Measurements from ENCODE around the gene PSME4.

DNA sequence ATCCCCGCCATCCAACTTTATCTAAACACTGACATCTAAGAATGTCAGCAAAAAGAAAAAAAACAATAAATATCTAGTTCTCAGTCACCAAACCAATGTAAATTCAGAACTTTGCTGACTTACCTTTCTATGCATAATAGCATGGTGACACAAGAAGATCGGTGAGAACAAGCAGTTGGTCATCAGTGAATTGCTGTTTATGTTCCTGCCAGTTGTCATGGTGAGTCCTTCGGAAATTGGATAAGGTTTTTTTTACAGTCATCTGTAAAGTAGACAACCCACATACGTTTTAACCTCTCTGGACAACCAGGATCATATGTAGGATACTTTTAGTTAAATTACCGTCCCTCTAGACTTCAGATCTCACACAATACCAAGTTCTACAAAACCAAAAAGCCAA, 104.8 kb downstream of the PSME4 start:
- TF ChIP-seq, protein P1, sequence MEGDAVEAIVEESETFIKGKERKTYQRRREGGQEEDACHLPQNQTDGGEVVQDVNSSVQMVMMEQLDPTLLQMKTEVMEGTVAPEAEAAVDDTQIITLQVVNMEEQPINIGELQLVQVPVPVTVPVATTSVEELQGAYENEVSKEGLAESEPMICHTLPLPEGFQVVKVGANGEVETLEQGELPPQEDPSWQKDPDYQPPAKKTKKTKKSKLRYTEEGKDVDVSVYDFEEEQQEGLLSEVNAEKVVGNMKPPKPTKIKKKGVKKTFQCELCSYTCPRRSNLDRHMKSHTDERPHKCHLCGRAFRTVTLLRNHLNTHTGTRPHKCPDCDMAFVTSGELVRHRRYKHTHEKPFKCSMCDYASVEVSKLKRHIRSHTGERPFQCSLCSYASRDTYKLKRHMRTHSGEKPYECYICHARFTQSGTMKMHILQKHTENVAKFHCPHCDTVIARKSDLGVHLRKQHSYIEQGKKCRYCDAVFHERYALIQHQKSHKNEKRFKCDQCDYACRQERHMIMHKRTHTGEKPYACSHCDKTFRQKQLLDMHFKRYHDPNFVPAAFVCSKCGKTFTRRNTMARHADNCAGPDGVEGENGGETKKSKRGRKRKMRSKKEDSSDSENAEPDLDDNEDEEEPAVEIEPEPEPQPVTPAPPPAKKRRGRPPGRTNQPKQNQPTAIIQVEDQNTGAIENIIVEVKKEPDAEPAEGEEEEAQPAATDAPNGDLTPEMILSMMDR (IDR thresholded peaks at IDR 0.05 in 2 of 3, conservative IDR thresholded peaks at IDR 0.05 in 1 of 3; ENCODE audit: control insufficient read depth in 2 of 3, extremely low read depth in 1 of 3, insufficient read depth in 1 of 3, low read depth in 3 of 3, low read length in 3 of 3), result no peak
- TF ChIP-seq BCL11A (IDR thresholded peaks at IDR 0.05; ENCODE audit: low read depth, low read length) (no peak), MAX (IDR thresholded peaks at IDR 0.05; ENCODE audit: low read depth, low read length) (no peak), ESRRA (IDR thresholded peaks at IDR 0.05; ENCODE audit: low read length) (no peak), POLR2A (IDR thresholded peaks at IDR 0.05; ENCODE audit: low read depth, low read length) (no peak)

All from GM12878 (cell line).